Midbrain (tissue), 1 donor: ENCODE results near the gene SDCBP2.

ENCODE experiments used
- DNase-seq: peaks from one replicate; lab custom pipeline; 2025; lab: John Stamatoyannopoulos, UW

The SDCBP2 gene

GRCh38 chr20:1273366-1273765 is 55.6 kb downstream of the SDCBP2 start:
- no peak for DNase-seq

- peak; percentile 54 for DNase-seq
Observed at GRCh38 chr20:1272368-1273100, 56.4 kb downstream of the SDCBP2 start.

GRCh38 chr20:1269850-1270249 is 59.1 kb downstream of the SDCBP2 start:
- no peak for DNase-seq

GRCh38 chr20:1269235-1269634 is 59.7 kb downstream of the SDCBP2 start:
- no peak for DNase-seq

GRCh38 chr20:1267809-1268374 is 61.0 kb downstream of the SDCBP2 start:
- no peak for DNase-seq

GRCh38 chr20:1267161-1267560 is 61.8 kb downstream of the SDCBP2 start:
- DNase-seq, result no peak

- DNase-seq, result peak; percentile 42
Observed at GRCh38 chr20:1266167-1266973, 62.6 kb downstream of the SDCBP2 start, which contains the start of gene SNPH. TSS of gene SNPH (plus strand) at chr20:1266294. CDS start at chr20:1296240, 29,946 bp downstream.

- DNase-seq, result no peak
Observed at GRCh38 chr20:1265916-1266166, 63.1 kb downstream of the SDCBP2 start.

GRCh38 chr20:1265226-1265915 is 63.6 kb downstream of the SDCBP2 start:
- no peak for DNase-seq

- no peak for DNase-seq
Observed at GRCh38 chr20:1264727-1265126, 64.2 kb downstream of the SDCBP2 start.

- no peak for DNase-seq
Observed at GRCh38 chr20:1263853-1264252, 65.1 kb downstream of the SDCBP2 start.
